H1 (cell line): Measurements from ENCODE around the gene AP5S1. TPM values are rescaled to one million over a fixed set of nuclear protein-coding genes. Genes with fewer than 3 reads are reported as not detected.

Experiments used
- CTCF ChIA-PET: fragments of 300-600 bp; sonication (Branson Sonifier 250); formaldehyde crosslinking; loops from one replicate; lab custom pipeline; 2021; ENCODE audit not compliant: partially characterized antibody; lab: Charles Lee
- POLR2A ChIA-PET: fragments of 300-600 bp; sonication (Branson Sonifier 250); formaldehyde crosslinking; loops from one replicate; lab custom pipeline; 2021; ENCODE audit warnings: inconsistent platforms; ENCODE audit not compliant: partially characterized antibody; lab: Charles Lee
- DNase-seq, 2 experiments: peaks; one replicate each; pipeline versions ENCODE4 v3.0.0 to v3.0.0-alpha.2; 2010 to 2022; ENCODE audit warnings: low spot score in 2 of 2, low read depth in 1 of 2, mixed read lengths in 1 of 2
- FAIRE-seq: peaks from 2 replicates; lab custom pipeline; 2011; peaks lifted over from hg19 to GRCh38; lab: Jason Lieb, UNC
- H2AFZ ChIP-seq: 2 replicates; pipeline ENCODE4 v1.8.1; 2012; ENCODE audit warnings: low read length, inconsistent platforms
- H2AK5ac ChIP-seq: 2 replicates; pipeline ENCODE4 v1.6.1; 2013; ENCODE audit warnings: low read depth, low read length
- H2BK120ac ChIP-seq: replicated peaks from 2 replicates; pipeline ENCODE3; 2013; ENCODE audit warnings: low read depth, low read length, inconsistent platforms
- H2BK12ac ChIP-seq: 2 replicates; pipeline ENCODE4 v1.6.1; 2013; ENCODE audit warnings: low read depth, low read length
- H2BK15ac ChIP-seq: 2 replicates; pipeline ENCODE4 v1.6.1; 2013; ENCODE audit warnings: low read length
- H2BK20ac ChIP-seq: 2 replicates; pipeline ENCODE4 v1.6.1; 2013; ENCODE audit warnings: low read length
- H2BK5ac ChIP-seq: 2 replicates; pipeline ENCODE4 v1.6.1; 2013; ENCODE audit warnings: low read depth, low read length
- H3K14ac ChIP-seq: 2 replicates; pipeline ENCODE4 v1.6.1; 2013; ENCODE audit warnings: inconsistent platforms; ENCODE audit not compliant: insufficient read length
- H3K18ac ChIP-seq: 2 replicates; pipeline ENCODE4 v1.6.1; 2013; ENCODE audit warnings: low read length; ENCODE audit errors: extremely low read depth
- H3K23ac ChIP-seq: 2 replicates; pipeline ENCODE4 v1.6.1; 2013; ENCODE audit warnings: inconsistent platforms; ENCODE audit not compliant: insufficient read length
- H3K23me2 ChIP-seq: 2 replicates; pipeline ENCODE4 v1.6.1; 2013; ENCODE audit warnings: low read depth, low read length
- H3K27ac ChIP-seq: 2 replicates; pipeline ENCODE4 v1.6.1; 2011; ENCODE audit warnings: low read depth, low read length, inconsistent platforms
- H3K27me3 ChIP-seq, 4 experiments: replicated peaks in 1 of 4; 1 replicate in 1 of 4; 2 replicates in 3 of 4; pipeline versions ENCODE4 v1.6.1 to v1.8.1; 2011 to 2013; ENCODE audit warnings: low read length in 3 of 4, mild to moderate bottlenecking in 3 of 4, inconsistent platforms in 2 of 4, mixed read lengths in 2 of 4, moderate library complexity in 1 of 4; ENCODE audit not compliant: control insufficient read depth in 3 of 4, insufficient read depth in 3 of 4; ENCODE audit errors: extremely low read depth in 1 of 4
- H3K36me3 ChIP-seq, 4 experiments: 2 replicates each; pipeline versions ENCODE4 v1.6.1 to v1.8.1; 2011 to 2013; ENCODE audit warnings: mild to moderate bottlenecking in 4 of 4, low read length in 3 of 4, moderate library complexity in 2 of 4, control low read depth in 1 of 4, inconsistent platforms in 1 of 4; ENCODE audit not compliant: insufficient read depth in 4 of 4, control insufficient read depth in 2 of 4
- H3K4ac ChIP-seq: replicated peaks from 2 replicates; pipeline ENCODE3; 2013; ENCODE audit warnings: low read length, low read depth, mixed read lengths, inconsistent platforms; ENCODE audit not compliant: insufficient read length
- H3K4me1 ChIP-seq, 4 experiments: replicated peaks in 1 of 4; 1 replicate in 1 of 4; 2 replicates in 3 of 4; pipeline versions ENCODE4 v1.6.1 to v1.8.1; 2011 to 2013; ENCODE audit warnings: low read length in 3 of 4, inconsistent platforms in 2 of 4, mixed read lengths in 1 of 4; ENCODE audit not compliant: insufficient read depth in 4 of 4, control insufficient read depth in 3 of 4
- H3K4me2 ChIP-seq, 2 experiments: 2 replicates each; pipeline versions ENCODE4 v1.6.1 to v1.8.1; 2011 to 2013; ENCODE audit warnings: low read depth in 2 of 2, low read length in 2 of 2, control low read depth in 1 of 2, inconsistent platforms in 1 of 2, mild to moderate bottlenecking in 1 of 2; ENCODE audit not compliant: insufficient read depth in 1 of 2
- H3K4me3 ChIP-seq, 4 experiments: fragments of 200-600, 300-600 bp in 1 of 4; sonication (generic), shearing (Covaris generic), sonication (Bioruptor Twin) in 1 of 4; 2 replicates each; pipeline versions ENCODE4 v1.5.1 to v1.8.1; 2011 to 2016; ENCODE audit warnings: low read length in 4 of 4, low read depth in 3 of 4, control low read depth in 2 of 4, inconsistent platforms in 2 of 4, mild to moderate bottlenecking in 2 of 4, mixed read lengths in 1 of 4, moderate library complexity in 1 of 4; ENCODE audit not compliant: insufficient read depth in 2 of 4; ENCODE audit errors: extremely low read depth in 1 of 4
- H3K56ac ChIP-seq: replicated peaks from 2 replicates; pipeline ENCODE3; 2013; ENCODE audit warnings: low read depth, mild to moderate bottlenecking, mixed read lengths, low read length, inconsistent platforms; ENCODE audit not compliant: insufficient read length
- H3K79me1 ChIP-seq: 2 replicates; pipeline ENCODE4 v1.6.1; 2013; ENCODE audit warnings: low read depth, low read length, control low read depth
- H3K79me2 ChIP-seq, 2 experiments: 2 replicates each; pipeline versions ENCODE4 v1.6.1 to v1.8.1; 2012 to 2013; ENCODE audit warnings: low read length in 2 of 2, mild to moderate bottlenecking in 2 of 2, inconsistent platforms in 1 of 2; ENCODE audit not compliant: insufficient read depth in 2 of 2, control insufficient read depth in 1 of 2
- H3K9ac ChIP-seq, 4 experiments: replicated peaks in 1 of 4; 1 replicate in 1 of 4; 2 replicates in 3 of 4; pipeline versions ENCODE4 v1.6.1 to v1.8.1; 2011 to 2013; ENCODE audit warnings: low read depth in 3 of 4, low read length in 3 of 4, control low read depth in 2 of 4, mild to moderate bottlenecking in 2 of 4, moderate library complexity in 2 of 4, inconsistent platforms in 1 of 4; ENCODE audit errors: extremely low read depth in 1 of 4
- H3K9me3 ChIP-seq, 2 experiments: 2 replicates each; pipeline versions ENCODE4 v1.6.1 to v1.8.1; 2012 to 2013; ENCODE audit warnings: mild to moderate bottlenecking in 2 of 2, moderate library complexity in 2 of 2, control low read depth in 1 of 2, inconsistent platforms in 1 of 2, low read depth in 1 of 2, low read length in 1 of 2, mixed read lengths in 1 of 2; ENCODE audit not compliant: insufficient read depth in 2 of 2
- H4K20me1 ChIP-seq, 2 experiments: replicated peaks in 1 of 2; 2 replicates each; pipeline versions ENCODE3 to v1.8.1; 2011 to 2013; ENCODE audit warnings: inconsistent platforms in 2 of 2, low read length in 2 of 2, mild to moderate bottlenecking in 1 of 2; ENCODE audit not compliant: insufficient read depth in 2 of 2, control insufficient read depth in 1 of 2
- H4K5ac ChIP-seq: 2 replicates; pipeline ENCODE4 v1.6.1; 2013; ENCODE audit warnings: low read length, low read depth, mixed read lengths, inconsistent platforms; ENCODE audit not compliant: insufficient read length
- H4K8ac ChIP-seq: 2 replicates; pipeline ENCODE4 v1.8.0; 2013; ENCODE audit warnings: mild to moderate bottlenecking, moderate library complexity, low read length, inconsistent platforms; ENCODE audit not compliant: insufficient read depth; ENCODE audit errors: extremely low read depth
- H4K91ac ChIP-seq: replicated peaks from 2 replicates; pipeline ENCODE3; 2013; ENCODE audit warnings: low read length, mixed read lengths, inconsistent platforms; ENCODE audit not compliant: insufficient read length
- ATF2 ChIP-seq: IDR thresholded peaks from 2 replicates; pipeline ENCODE4 v1.6.1; 2012; ENCODE audit warnings: low read length, inconsistent platforms
- CBX5 ChIP-seq: fragments of 300-800, 300-1000 bp; sonication (generic); IDR thresholded peaks from 2 replicates; pipeline ENCODE4 v1.7.1; 2016; ENCODE audit warnings: antibody characterized with exemption, low read length, low read depth
- JUND ChIP-seq: IDR thresholded peaks from 2 replicates; pipeline ENCODE4 v1.6.1; 2011; ENCODE audit warnings: mild to moderate bottlenecking, improper control_type of control experiment, low read length
- POLR2AphosphoS5 ChIP-seq: IDR thresholded peaks from 2 replicates; pipeline ENCODE4 v1.6.1; 2011; ENCODE audit warnings: low read depth, low read length
- POU5F1 ChIP-seq: IDR thresholded peaks from 2 replicates; pipeline ENCODE4 v1.6.1; 2011; ENCODE audit warnings: low read depth, mild to moderate bottlenecking, low read length, moderate library complexity
- YY1 ChIP-seq: IDR thresholded peaks from 2 replicates; pipeline ENCODE4 v1.6.1; 2011; ENCODE audit warnings: low read depth, mild to moderate bottlenecking, low read length
- WGBS, 2 experiments: shearing (Covaris generic) in 1 of 2; methylation state at CpG; one replicate each; pipeline versions ENCODE4 v1.1.6 to v1.1.7; 2013 to 2015; ENCODE audit warnings: low lambda C conversion rate in 2 of 2, mixed read lengths in 2 of 2, inconsistent platforms in 1 of 2, low coverage in 1 of 2, missing lambda C conversion rate in 1 of 2; ENCODE audit not compliant: insufficient replicate concordance in 2 of 2, insufficient coverage in 1 of 2, insufficient read length in 1 of 2; ENCODE audit errors: extremely low coverage in 1 of 2, missing lambda C conversion rate in 1 of 2; 5-methylcytosine and 5-hydroxymethylcytosine counted together
- polyA plus RNA-seq, 7 experiments: library from polyadenylated mRNA; depleted of rRNA in 3 of 7; stranded (reverse) in 5 of 7; unstranded in 2 of 7; fragments of >200 nt in 5 of 7; fragments of 200-250 nt in 2 of 7; gene quantifications; 1 replicate in 5 of 7; 2 replicates in 1 of 7; 4 replicates in 1 of 7; pipeline versions ENCODE4 v1.2.1 to v1.2.3, GENCODE V29; 2011 to 2013; ENCODE audit warnings: missing spikeins in 2 of 7, mixed read lengths in 2 of 7
- total RNA-seq: library from RNA; stranded (reverse); fragmentation: NEBNext Ultra II Directional; extraction: Animal tissue kit (Norgen Biotek cat#: 25700); gene quantifications from 2 replicates; pipeline ENCODE4 v1.2.1, GENCODE V29; 2021

AP5S1 gene
- total and polyA plus RNA-seq, 2 of the 8 experiments (the other 6 are each of a cell fraction or from before 2014, with no cell fraction given), result 3.3 to 3.7 TPM

- Histone ChIP-seq H3K4me3 (peak within 1 kb of the TSS; percentile 30 to 85 (median 75)), H3K9me3 (no peaks in the 10 kb centered on the region), H3K79me2 (no peaks in the 10 kb centered on the region; a peak in 1 of 4 replicates), H4K91ac (peak within 1 kb of the TSS; percentile 68), H3K23me2 (peaks cover 9% of the 10 kb centered on the region; the same call in 1 of the 2 replicates), H3K36me3 (no peaks in the 10 kb centered on the region), H4K5ac (peak within 1 kb of the TSS; percentile 55), H3K18ac (peak within 1 kb of the TSS; percentile 96), H2AFZ (peak within 1 kb of the TSS; percentile 80; the same call in 1 of the 2 replicates), H3K27me3 (peaks cover 0 to 3% (median 0%) of the 10 kb centered on the region in 4 experiments; a peak in 1 of 7 replicates), H2BK20ac (0 out of 2 replicates have a peak within 1 kb of the TSS, but pooled peaks have one; percentile 21), H3K4me2 (peak within 1 kb of the TSS; percentile 63 to 98), H3K27ac (peak within 1 kb of the TSS; percentile 61; the same call in 1 of the 2 replicates), H3K79me1 (no peaks in the 10 kb centered on the region; the same call in 1 of the 2 replicates), H2BK5ac (peak within 1 kb of the TSS; percentile 90; the same call in 1 of the 2 replicates), H3K4ac (peak within 1 kb of the TSS; percentile 88), H4K8ac (peak within 1 kb of the TSS; percentile 57; the same call in 1 of the 2 replicates), H3K14ac (no peak within 1 kb of the TSS), H3K56ac (peak within 1 kb of the TSS; percentile 89), H3K4me1 (peaks cover 5 to 32% (median 25%) of the 10 kb centered on the region in 4 experiments), H3K9ac (peak within 1 kb of the TSS in 2 of 4 experiments; percentile 23 to 74; a peak in 5 of 7 replicates), H4K20me1 (peaks cover 0 to 3% of the 10 kb centered on the region in 2 experiments), H2AK5ac (no peak within 1 kb of the TSS), H2BK15ac (peak within 1 kb of the TSS; percentile 88; the same call in 1 of the 2 replicates), H2BK12ac (peak within 1 kb of the TSS; percentile 60; the same call in 1 of the 2 replicates), H3K23ac (no peak within 1 kb of the TSS), H2BK120ac (no peak within 1 kb of the TSS)
- peak; percentile 56 to 87 for DNase-seq
- no peak for FAIRE-seq
- 3% methylated on average over 47 of the region's 69 CpGs; no CpG with 5 or more reads in 1 of the 2 experiments for WGBS, 2 experiments
- ChIA-PET POLR2A (interaction anchor here (1.0 to 1.3 kb wide), 7 partner anchors 8 to 93 kb away, joined by 3 to 6 read pairs (median 4); partner anchors contain the start of genes ADISSP, CENPB, PANK2 and SPEF1), CTCF (interaction anchor here (0.8 to 2.6 kb wide), 3 partner anchors 10 to 59 kb away, joined by 3 to 16 read pairs (median 9); no protein-coding TSS in a partner anchor)
- TF ChIP-seq YY1, result no peak
- TF ChIP-seq ATF2, result peak; percentile 74; the same call in 1 of the 2 replicates
- no peak for TF ChIP-seq JUND
- TF ChIP-seq POU5F1, result no peak
- TF ChIP-seq POLR2AphosphoS5, result peak; percentile 76
- TF ChIP-seq CBX5, result no peak
Observed at GRCh38 chr20:3795511-3796468, 24.6 kb upstream of the AP5S1 start, which contains the start of gene CDC25B. Gene CDC25B (plus strand): TSS chr20:3796310. CDS start chr20:3796532, 222 bp downstream.
